HEK293 (cell line): ENCODE data around the gene OGFRL1.
"Not testable (repeated sequence)": the region's sequence is repeated elsewhere in the genome, so short reads cannot be mapped to it uniquely, and the experiment has no call there.

Experiments used
- CTCF ChIA-PET: fragments of 350-600 bp; formaldehyde crosslinking; extraction: SDS; loops from one replicate; lab custom pipeline; 2021; ENCODE audit warnings: antibody characterized with exemption; lab: Yijun Ruan, JAX
- POLR2A ChIA-PET: fragments of 300-600 bp; formaldehyde crosslinking; extraction: SDS; loops from one replicate; lab custom pipeline; 2020; ENCODE audit warnings: antibody characterized with exemption, inconsistent platforms; lab: Yijun Ruan, JAX
- H3K27ac ChIP-seq: fragments of 200-500 bp; sonication (Bioruptor generic); 2 replicates; pipeline ENCODE4 v1.5.1; 2014; ENCODE audit warnings: low read depth, low read length, control low read depth, inconsistent platforms; ENCODE audit errors: extremely low read depth
- H3K36me3 ChIP-seq, 2 experiments: fragments of 200-500 bp in 1 of 2; sonication (Bioruptor generic) in 1 of 2; 1 replicate in 1 of 2; 2 replicates in 1 of 2; pipeline ENCODE4 v1.5.1; 2014 to 2017; ENCODE audit warnings: inconsistent platforms in 2 of 2, low read length in 2 of 2; ENCODE audit not compliant: control insufficient read depth in 2 of 2, insufficient read depth in 1 of 2
- H3K4me1 ChIP-seq: fragments of 200-500 bp; sonication (Bioruptor generic); 2 replicates; pipeline ENCODE4 v1.5.1; 2014; ENCODE audit warnings: mild to moderate bottlenecking, low read length, inconsistent platforms; ENCODE audit not compliant: control insufficient read depth, insufficient read depth
- H3K4me3 ChIP-seq: 2 replicates; pipeline ENCODE4 v1.5.1; 2011; ENCODE audit warnings: low read depth, mild to moderate bottlenecking, control low read depth, low read length, moderate library complexity
- H3K9me3 ChIP-seq: fragments of 200-500 bp; sonication (Bioruptor generic); 2 replicates; pipeline ENCODE4 v1.5.1; 2014; ENCODE audit warnings: low read depth, low read length, inconsistent platforms; ENCODE audit not compliant: control insufficient read depth, insufficient read depth
- HIC1 ChIP-seq: fragments of 450-650 bp; formaldehyde crosslinking; IDR thresholded peaks from 2 replicates; pipeline ENCODE4 v1.5.1; 2016; ENCODE audit warnings: missing biosample characterization, missing genetic modification characterization
- KLF16 ChIP-seq: fragments of 450-650 bp; formaldehyde crosslinking; IDR thresholded peaks from 2 replicates; pipeline ENCODE4 v1.5.1; 2017; ENCODE audit warnings: missing biosample characterization, missing genetic modification characterization
- KLF8 ChIP-seq: fragments of 450-650 bp; formaldehyde crosslinking; IDR thresholded peaks from 2 replicates; pipeline ENCODE4 v1.5.1; 2016; ENCODE audit warnings: missing biosample characterization, missing genetic modification characterization
- MYNN ChIP-seq: fragments of 450-650 bp; formaldehyde crosslinking; IDR thresholded peaks from 2 replicates; pipeline ENCODE4 v1.5.1; 2016; ENCODE audit warnings: missing biosample characterization, missing genetic modification characterization, borderline replicate concordance
- MZF1 ChIP-seq: fragments of 450-650 bp; formaldehyde crosslinking; IDR thresholded peaks from 2 replicates; pipeline ENCODE4 v1.5.1; 2017; ENCODE audit warnings: missing biosample characterization, missing genetic modification characterization, borderline replicate concordance
- PRDM6 ChIP-seq: fragments of 450-650 bp; formaldehyde crosslinking; IDR thresholded peaks from 2 replicates; pipeline ENCODE4 v1.5.1; 2017; ENCODE audit warnings: missing biosample characterization, missing genetic modification characterization
- RBAK ChIP-seq: fragments of 450-650 bp; formaldehyde crosslinking; IDR thresholded peaks from 2 replicates; pipeline ENCODE4 v1.5.1; 2016; ENCODE audit warnings: missing biosample characterization, missing genetic modification characterization
- REST ChIP-seq: fragments of 450-650 bp; formaldehyde crosslinking; IDR thresholded peaks from 2 replicates; pipeline ENCODE4 v1.5.1; 2016; ENCODE audit warnings: missing biosample characterization, missing genetic modification characterization
- ZFP69B ChIP-seq: fragments of 450-650 bp; formaldehyde crosslinking; IDR thresholded peaks from 2 replicates; pipeline ENCODE4 v1.5.1; 2016; ENCODE audit warnings: missing biosample characterization, missing genetic modification characterization
- ZNF112 ChIP-seq: fragments of 450-650 bp; formaldehyde crosslinking; IDR thresholded peaks from 2 replicates; pipeline ENCODE4 v1.5.0; 2017; ENCODE audit warnings: missing biosample characterization, missing genetic modification characterization
- ZNF146 ChIP-seq: fragments of 450-650 bp; formaldehyde crosslinking; IDR thresholded peaks from 2 replicates; pipeline ENCODE4 v1.5.1; 2016; ENCODE audit warnings: missing biosample characterization, missing genetic modification characterization
- ZNF155 ChIP-seq: fragments of 450-650 bp; formaldehyde crosslinking; IDR thresholded peaks from 2 replicates; pipeline ENCODE4 v1.5.1; 2016; ENCODE audit warnings: missing biosample characterization, missing genetic modification characterization
- ZNF174 ChIP-seq: fragments of 450-650 bp; formaldehyde crosslinking; IDR thresholded peaks from 2 replicates; pipeline ENCODE4 v1.5.0; 2017; ENCODE audit warnings: missing biosample characterization, mild to moderate bottlenecking, missing genetic modification characterization
- ZNF398 ChIP-seq: fragments of 450-650 bp; formaldehyde crosslinking; IDR thresholded peaks from 2 replicates; pipeline ENCODE4 v1.5.1; 2017; ENCODE audit warnings: missing biosample characterization, missing genetic modification characterization
- ZNF624 ChIP-seq: fragments of 450-650 bp; formaldehyde crosslinking; IDR thresholded peaks from 2 replicates; pipeline ENCODE4 v1.5.1; 2017; ENCODE audit warnings: missing biosample characterization, missing genetic modification characterization
- ZXDB ChIP-seq: fragments of 450-650 bp; formaldehyde crosslinking; IDR thresholded peaks from 2 replicates; pipeline ENCODE4 v1.5.1; 2016; ENCODE audit warnings: missing biosample characterization, missing genetic modification characterization

The OGFRL1 gene

GRCh38 chr6:71262914-71263313 lies 25.7 kb upstream of the OGFRL1 start:
- no peaks in the 10 kb centered on the region for H3K9me3 ChIP-seq
- ChIA-PET CTCF (no interaction called here), POLR2A (no interaction called here)
- no peak overlapping the region for H3K4me3 ChIP-seq
- no peak overlapping the region for H3K27ac ChIP-seq
- H3K4me1 ChIP-seq = no peaks in the 10 kb centered on the region
- H3K36me3 ChIP-seq = no peaks in the 10 kb centered on the region
- TF ChIP-seq KLF16 (tag by site-specific recombination) = no peak
- no peak for TF ChIP-seq ZNF624 (tag by site-specific recombination)
- TF ChIP-seq ZNF112 (tag by site-specific recombination) = no peak
- TF ChIP-seq KLF8 = no peak
- no peak for TF ChIP-seq PRDM6
- no peak for TF ChIP-seq ZNF174 (tag by site-specific recombination)
- TF ChIP-seq ZNF155 (tag by site-specific recombination) = no peak
- TF ChIP-seq MZF1 (tag by site-specific recombination) = no peak
- no peak for TF ChIP-seq ZNF398
- no peak for TF ChIP-seq MYNN (tag by site-specific recombination)
- TF ChIP-seq REST (tag by site-specific recombination) = no peak
- TF ChIP-seq ZNF146 (tag by site-specific recombination) = no peak
- no peak for TF ChIP-seq ZXDB (tag by site-specific recombination)
- no peak for TF ChIP-seq RBAK
- no peak for TF ChIP-seq ZFP69B (tag by site-specific recombination)
- TF ChIP-seq HIC1 (tag by site-specific recombination) = no peak

GRCh38 chr6:71266392-71266791 lies 22.2 kb upstream of the OGFRL1 start:
- H3K27ac ChIP-seq, POLR2A ChIA-PET, CTCF ChIA-PET, H3K4me1 ChIP-seq, H3K9me3 ChIP-seq, H3K4me3 ChIP-seq, H3K36me3 ChIP-seq: not testable (repeated sequence)
